Breast epithelium (tissue), 3 donors: ENCODE results near the gene SLC66A1.

ENCODE experiments used
- CTCF ChIP-seq, 3 donors: fragments of 450-650 bp; IDR thresholded peaks; one replicate each; pipeline ENCODE4 v1.5.1; 2016 to 2017; ENCODE audit warnings: antibody characterized with exemption in 3 of 3, mild to moderate bottlenecking in 3 of 3, moderate library complexity in 3 of 3
- POLR2A ChIP-seq: fragments of 450-650 bp; IDR thresholded peaks from one replicate; pipeline ENCODE4 v1.6.1; 2016; ENCODE audit warnings: antibody characterized with exemption, mild to moderate bottlenecking, moderate library complexity

DNA sequence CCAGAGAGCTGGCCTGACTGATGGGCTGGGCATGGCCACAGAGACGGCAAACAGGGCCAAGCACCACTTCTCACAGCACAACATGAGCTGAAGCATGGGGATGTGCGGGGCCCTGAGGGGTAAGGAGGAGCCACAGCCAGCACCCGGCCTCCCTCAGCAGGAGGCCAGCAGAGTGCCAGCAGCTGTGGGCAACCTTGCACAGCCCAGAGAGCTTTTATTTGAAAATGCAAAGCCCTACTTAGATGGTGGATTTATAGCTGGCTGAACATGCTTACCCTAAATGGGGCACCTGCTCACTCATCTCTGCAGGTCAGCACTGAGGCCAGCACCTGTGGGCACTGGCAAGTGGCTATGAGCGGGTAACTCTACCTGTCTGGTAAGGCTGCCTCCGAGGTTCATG lies 44.1 kb downstream of the SLC66A1 start:
- TF ChIP-seq CTCF (IDR thresholded peaks at IDR 0.05): no peak
- TF ChIP-seq POLR2A: no peak
